CD4-positive, alpha-beta T cell (primary cell): ENCODE results near the gene LAT. TPM values are rescaled to one million over a fixed set of nuclear protein-coding genes. Genes with fewer than 3 reads are reported as not detected.

ENCODE experiments used
- ATAC-seq: fragments of 200-7000 bp; cut with Tn5 transposase; one replicate; pipeline ENCODE4 v1.10.0; 2022; ENCODE audit warnings: mild to moderate bottlenecking; ENCODE audit not compliant: poor library complexity
- CTCF ChIA-PET: fragments of 350-600 bp; sonication (Branson Sonifier 250); formaldehyde crosslinking; loops from one replicate; lab custom pipeline; 2021; ENCODE audit warnings: antibody characterized with exemption, inconsistent platforms; lab: Charles Lee
- POLR2A ChIA-PET: fragments of 350-600 bp; sonication (Branson Sonifier 250); formaldehyde crosslinking; loops from one replicate; lab custom pipeline; 2021; ENCODE audit warnings: antibody characterized with exemption, inconsistent platforms; lab: Charles Lee
- DNase-seq, 14 experiments: peaks; one replicate each; pipeline ENCODE4 v3.0.0-alpha.2; 2013 to 2020; ENCODE audit warnings: mixed read lengths in 2 of 14
- H3K27ac ChIP-seq, 2 donors: one replicate each; pipeline versions ENCODE4 v1.5.1 to v1.7.0; 2013; ENCODE audit warnings: low read length in 2 of 2, low read depth in 1 of 2, mild to moderate bottlenecking in 1 of 2
- H3K27me3 ChIP-seq, 2 experiments: 1 replicate in 1 of 2; 2 replicates in 1 of 2; pipeline versions ENCODE4 v1.6.1 to v1.7.0; 2013; ENCODE audit warnings: low read length in 2 of 2, control low read depth in 1 of 2, mild to moderate bottlenecking in 1 of 2, moderate library complexity in 1 of 2; ENCODE audit not compliant: insufficient read depth in 2 of 2, control insufficient read depth in 1 of 2
- H3K36me3 ChIP-seq: one replicate; pipeline ENCODE4 v1.6.1; 2013; ENCODE audit warnings: low read length, control low read depth; ENCODE audit not compliant: insufficient read depth
- H3K4me1 ChIP-seq: one replicate; pipeline ENCODE4 v1.6.1; 2013; ENCODE audit warnings: low read length, control low read depth; ENCODE audit not compliant: insufficient read depth
- H3K4me3 ChIP-seq: one replicate; pipeline ENCODE4 v1.5.1; 2013; ENCODE audit warnings: mild to moderate bottlenecking, low read length, moderate library complexity
- H3K9me3 ChIP-seq, 2 experiments: 1 replicate in 1 of 2; 2 replicates in 1 of 2; pipeline versions ENCODE4 v1.6.1 to v1.7.0; 2013; ENCODE audit warnings: low read length in 2 of 2, mild to moderate bottlenecking in 2 of 2, control low read depth in 1 of 2, moderate library complexity in 1 of 2; ENCODE audit not compliant: control insufficient read depth in 1 of 2, insufficient read depth in 1 of 2
- H3K27ac Mint-ChIP-seq: one replicate; pipeline ENCODE4 v1.8.0; 2020; ENCODE audit warnings: mixed read lengths
- H3K27me3 Mint-ChIP-seq: one replicate; pipeline ENCODE4 v1.8.0; 2021; ENCODE audit warnings: mixed read lengths
- H3K36me3 Mint-ChIP-seq: one replicate; pipeline ENCODE4 v1.8.0; 2021; ENCODE audit warnings: low read depth, mixed read lengths
- H3K4me1 Mint-ChIP-seq: one replicate; pipeline ENCODE4 v1.8.0; 2021; ENCODE audit warnings: low read depth, mixed read lengths
- H3K4me3 Mint-ChIP-seq: one replicate; pipeline ENCODE4 v1.8.0; 2020; ENCODE audit warnings: mild to moderate bottlenecking, mixed read lengths
- H3K9me3 Mint-ChIP-seq: one replicate; pipeline ENCODE4 v1.8.0; 2020; ENCODE audit warnings: mixed read lengths
- intact Hi-C, 2 experiments: fragments of 100-400 bp; cut with DNase I in 1 of 2; cut with micrococcal nuclease in 1 of 2; formaldehyde crosslinking; loops; one replicate each; pipeline versions ENCODE4 v1.15.1 to v1.9.0; 2023 to 2025; cut with DNase I, micrococcal nuclease
- total RNA-seq, 174 experiments: library from RNA in 2 of 174; stranded (reverse) in 2 of 174; gene quantifications; one replicate each; pipeline ENCODE4 v1.2.3 and lab custom pipeline; 2021 to 2026
- TF ChIP-seq, protein P1 (sequence below): fragments of 200-600 bp; IDR thresholded peaks from one replicate; pipeline ENCODE4 v1.8.0; 2022; ENCODE audit warnings: antibody characterized with exemption, mild to moderate bottlenecking

The LAT gene
- total RNA-seq, 2 experiments from 2014 or later, result 156 to 160 TPM

DNA sequence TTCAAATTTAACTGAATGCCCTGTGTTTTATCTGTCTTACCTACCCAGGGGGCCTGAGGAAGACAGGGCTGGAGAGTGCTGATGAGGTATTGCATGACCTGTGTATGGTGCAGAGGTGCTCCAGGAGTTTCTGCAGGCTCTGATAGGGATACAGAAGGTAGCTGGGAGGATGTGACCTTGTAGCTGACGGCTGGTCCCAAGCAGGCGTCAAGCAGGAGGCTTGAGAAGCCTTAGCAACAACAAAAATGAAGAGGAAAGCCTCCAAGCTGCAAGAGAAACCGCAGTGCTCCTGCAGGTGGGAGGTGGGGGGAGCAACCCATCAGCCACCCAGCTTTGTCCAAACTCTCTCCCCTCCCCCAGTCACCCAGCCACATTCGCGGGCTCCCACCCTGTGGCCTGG lies 40.4 kb downstream of the LAT start:
- no peak for ATAC-seq
- CTCF ChIA-PET, result no interaction called here
- Mint-ChIP-seq H3K4me1 (peaks cover 77% of the 10 kb centered on the region), H3K9me3 (no peaks in the 10 kb centered on the region), H3K27me3 (no peaks in the 10 kb centered on the region), H3K36me3 (no peaks in the 10 kb centered on the region), H3K4me3 (peak overlapping the region; percentile 27), H3K27ac (peak overlapping the region; percentile 80)
- Histone ChIP-seq H3K4me3 (no peak overlapping the region), H3K4me1 (peaks cover 60% of the 10 kb centered on the region), H3K36me3 (no peaks in the 10 kb centered on the region), H3K27ac (peak overlapping the region in 1 of 2 donors; percentile 1), H3K9me3 (no peaks in the 10 kb centered on the region), H3K27me3 (no peaks in the 10 kb centered on the region)
- peak in 7 of 14 experiments; percentile 10 to 69 (median 38) for DNase-seq
- POLR2A ChIA-PET, result interaction anchor here (1.0 to 9.4 kb wide), 4 partner anchors 12 to 52 kb away, joined by 5 to 100 read pairs (median 18); partner anchors contain the start of gene LAT
- intact Hi-C loops, result loop anchor here (2.0 kb wide), 1 partner anchor 16 kb away; no protein-coding TSS in a partner anchor
- TF ChIP-seq, protein P1, sequence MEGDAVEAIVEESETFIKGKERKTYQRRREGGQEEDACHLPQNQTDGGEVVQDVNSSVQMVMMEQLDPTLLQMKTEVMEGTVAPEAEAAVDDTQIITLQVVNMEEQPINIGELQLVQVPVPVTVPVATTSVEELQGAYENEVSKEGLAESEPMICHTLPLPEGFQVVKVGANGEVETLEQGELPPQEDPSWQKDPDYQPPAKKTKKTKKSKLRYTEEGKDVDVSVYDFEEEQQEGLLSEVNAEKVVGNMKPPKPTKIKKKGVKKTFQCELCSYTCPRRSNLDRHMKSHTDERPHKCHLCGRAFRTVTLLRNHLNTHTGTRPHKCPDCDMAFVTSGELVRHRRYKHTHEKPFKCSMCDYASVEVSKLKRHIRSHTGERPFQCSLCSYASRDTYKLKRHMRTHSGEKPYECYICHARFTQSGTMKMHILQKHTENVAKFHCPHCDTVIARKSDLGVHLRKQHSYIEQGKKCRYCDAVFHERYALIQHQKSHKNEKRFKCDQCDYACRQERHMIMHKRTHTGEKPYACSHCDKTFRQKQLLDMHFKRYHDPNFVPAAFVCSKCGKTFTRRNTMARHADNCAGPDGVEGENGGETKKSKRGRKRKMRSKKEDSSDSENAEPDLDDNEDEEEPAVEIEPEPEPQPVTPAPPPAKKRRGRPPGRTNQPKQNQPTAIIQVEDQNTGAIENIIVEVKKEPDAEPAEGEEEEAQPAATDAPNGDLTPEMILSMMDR, result no peak

DNA sequence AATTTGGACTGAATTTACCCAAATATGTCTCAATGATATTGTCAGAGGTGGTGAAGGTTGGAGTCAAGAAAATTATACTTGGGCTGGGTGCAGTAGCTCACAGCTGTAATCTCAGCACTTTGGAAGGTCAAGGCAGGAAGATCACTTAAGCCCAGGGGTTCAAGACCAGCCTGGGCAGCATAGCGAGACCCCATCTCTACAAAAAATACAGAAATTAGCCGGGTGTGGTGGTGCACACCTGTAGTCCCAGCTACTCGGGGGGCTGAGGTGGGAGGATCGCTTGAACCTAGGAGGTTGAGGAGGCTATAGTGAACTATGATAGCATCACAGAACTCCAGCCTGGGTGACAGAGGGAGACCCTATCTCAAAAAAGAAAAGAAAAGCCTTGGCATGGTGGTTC lies 40.9 kb downstream of the LAT start:
- no peaks in the 10 kb centered on the region for H3K27me3 ChIP-seq
- H3K4me3 ChIP-seq, result no peak overlapping the region
- Mint-ChIP-seq H3K4me3 (no peak overlapping the region), H3K27me3 (no peaks in the 10 kb centered on the region), H3K36me3 (no peaks in the 10 kb centered on the region), H3K27ac (peak overlapping the region; percentile 80), H3K4me1 (peaks cover 79% of the 10 kb centered on the region), H3K9me3 (no peaks in the 10 kb centered on the region)
- intact Hi-C loops, result loop anchor here (2.0 kb wide), 1 partner anchor 17 kb away; no protein-coding TSS in a partner anchor
- ChIA-PET POLR2A (interaction anchor here (1.0 to 9.4 kb wide), 4 partner anchors 13 to 52 kb away, joined by 5 to 100 read pairs (median 18); partner anchors contain the start of gene LAT), CTCF (no interaction called here)
- ATAC-seq, result no peak
- no peaks in the 10 kb centered on the region for H3K36me3 ChIP-seq
- H3K9me3 ChIP-seq, result no peaks in the 10 kb centered on the region
- TF ChIP-seq, protein P1, result no peak
- H3K4me1 ChIP-seq, result peaks cover 54% of the 10 kb centered on the region
- DNase-seq, result no peak
- no peak overlapping the region for H3K27ac ChIP-seq

DNA sequence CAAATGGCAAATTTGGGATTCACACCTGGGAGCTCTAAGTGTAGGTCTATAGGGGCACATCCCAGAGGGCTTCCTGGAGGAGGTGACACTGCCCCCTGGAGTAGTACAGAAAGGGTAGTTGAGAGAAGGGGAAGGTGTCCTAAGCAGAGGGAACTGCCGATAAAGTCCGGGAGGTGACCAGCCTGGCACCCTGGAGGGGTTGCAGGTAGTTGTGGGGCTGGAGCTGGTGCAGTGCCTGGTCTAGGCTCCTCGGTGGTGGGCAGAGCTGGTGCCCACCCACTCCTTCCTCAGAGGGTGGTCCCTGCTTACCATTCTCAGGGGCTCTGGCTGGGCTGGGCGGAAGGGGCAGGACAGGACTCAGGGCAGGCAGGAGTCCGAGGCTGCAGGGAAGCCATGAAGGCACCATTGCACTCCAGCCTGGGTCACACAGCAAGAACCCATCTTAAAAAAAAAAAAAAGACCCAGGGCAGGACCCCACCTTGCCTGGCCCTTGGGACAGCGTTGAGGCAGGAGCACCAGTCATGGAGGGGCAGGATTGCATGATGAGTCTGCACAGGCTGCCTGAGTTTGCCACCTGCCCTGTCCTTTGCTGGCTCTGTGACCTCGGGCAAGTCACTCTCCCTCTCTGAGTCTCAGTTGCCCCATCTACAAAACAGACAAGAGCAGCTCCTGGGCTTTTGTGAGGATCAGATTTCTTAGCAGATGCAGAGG lies 43.8 kb downstream of the LAT start:
- Mint-ChIP-seq H3K4me1 (peaks cover 54% of the 10 kb centered on the region), H3K36me3 (no peaks in the 10 kb centered on the region), H3K27me3 (no peaks in the 10 kb centered on the region), H3K9me3 (no peaks in the 10 kb centered on the region), H3K27ac (peak overlapping the region; percentile 78), H3K4me3 (no peak overlapping the region)
- no peak overlapping the region for H3K4me3 ChIP-seq
- intact Hi-C loops, result no loop called here
- no peak overlapping the region for H3K27ac ChIP-seq
- TF ChIP-seq, protein P1, result no peak
- no peaks in the 10 kb centered on the region for H3K9me3 ChIP-seq
- H3K4me1 ChIP-seq, result peaks cover 41% of the 10 kb centered on the region
- H3K27me3 ChIP-seq, result no peaks in the 10 kb centered on the region
- no peaks in the 10 kb centered on the region for H3K36me3 ChIP-seq
- POLR2A ChIA-PET, result interaction anchor here (1.2 to 1.4 kb wide), 2 partner anchors 39 to 41 kb away, joined by 3 to 5 read pairs; no protein-coding TSS in a partner anchor
- CTCF ChIA-PET, result interaction anchor here (0.8 to 1.7 kb wide), 3 partner anchors 11 to 51 kb away, joined by 3 to 5 read pairs (median 3); no protein-coding TSS in a partner anchor
- ATAC-seq, result no peak
- DNase-seq, result no peak
